ENCODE measurements around the gene PTP4A1. TPM values are rescaled to one million over a fixed set of nuclear protein-coding genes. Genes with fewer than 3 reads are reported as not detected.

The PTP4A1 gene
- total and polyA plus RNA-seq, 2 experiments from 2014 or later, result 24.9 to 133 TPM

- Histone ChIP-seq H3K36me3 (ENCODE audit: low read depth) (peaks cover 55% of the 10 kb centered on the region), H3K9me2 (ENCODE audit: insufficient read depth) (no peaks in the 10 kb centered on the region), H3K4me2 (ENCODE audit: unreplicated experiment) (peak overlapping the region; percentile 96), H3F3A (ENCODE audit: insufficient read depth) (peaks cover 62% of the 10 kb centered on the region), H3K9me3 (ENCODE audit: low read depth) (no peaks in the 10 kb centered on the region), H3K4me1 (ENCODE audit: insufficient read depth) (peaks cover 30% of the 10 kb centered on the region), H3K4me3 (no peak overlapping the region), H2AFZ (no peak overlapping the region), H4K20me1 (ENCODE audit: insufficient read depth) (peaks cover 11% of the 10 kb centered on the region; the same call in 1 of the 2 replicates), H3K27me3 (replicated peaks; ENCODE audit: insufficient read depth) (no peaks in the 10 kb centered on the region), H3K79me2 (ENCODE audit: insufficient read depth) (peaks cover 86% of the 10 kb centered on the region), H3K9ac (no peak overlapping the region), H3K27ac (no peak overlapping the region)
- in situ Hi-C loops (cut with MboI), result no loop called here
- DNase-seq, result no peak
- TF ChIP-seq EZH2 (IDR thresholded peaks at IDR 0.05; ENCODE audit: insufficient read depth, poor library complexity, severe bottlenecking) (no peak), EZH2phosphoT487 (IDR thresholded peaks at IDR 0.05; ENCODE audit: insufficient read depth, low read depth) (no peak)
- 86 to 91% methylated on average over 3 of the region's 3 CpGs for WGBS, 2 experiments (ENCODE audit: low coverage in 1 of 2, low lambda C conversion rate in 2 of 2, missing lambda C conversion rate in 2 of 2)
These were observed 4.0 kb downstream of the PTP4A1 start for GRCh38 chr6:63576147-63576772.

GRCh38 chr6:63576985-63577712, 4.9 kb downstream of the PTP4A1 start:
- Histone ChIP-seq H3K9me2 (ENCODE audit: insufficient read depth) (no peaks in the 10 kb centered on the region), H3K4me3 (no peak overlapping the region), H3K79me2 (ENCODE audit: insufficient read depth) (peaks cover 88% of the 10 kb centered on the region), H3K27ac (no peak overlapping the region), H3K4me2 (ENCODE audit: unreplicated experiment) (no peak overlapping the region), H3K36me3 (ENCODE audit: low read depth) (peaks cover 63% of the 10 kb centered on the region), H3K9ac (no peak overlapping the region), H3K9me3 (ENCODE audit: low read depth) (no peaks in the 10 kb centered on the region), H3K4me1 (ENCODE audit: insufficient read depth) (peaks cover 26% of the 10 kb centered on the region), H2AFZ (no peak overlapping the region), H4K20me1 (ENCODE audit: insufficient read depth) (peaks cover 11% of the 10 kb centered on the region; the same call in 1 of the 2 replicates), H3K27me3 (replicated peaks; ENCODE audit: insufficient read depth) (no peaks in the 10 kb centered on the region), H3F3A (ENCODE audit: insufficient read depth) (peaks cover 64% of the 10 kb centered on the region)
- 99 to 100% methylated on average over 5 of the region's 5 CpGs for WGBS, 2 experiments (ENCODE audit: low coverage in 1 of 2, low lambda C conversion rate in 2 of 2, missing lambda C conversion rate in 2 of 2)
- in situ Hi-C loops (cut with MboI), result no loop called here
- TF ChIP-seq EZH2 (IDR thresholded peaks at IDR 0.05; ENCODE audit: insufficient read depth, poor library complexity, severe bottlenecking) (no peak), EZH2phosphoT487 (IDR thresholded peaks at IDR 0.05; ENCODE audit: insufficient read depth, low read depth) (no peak)
- no peak for DNase-seq

- peaks cover 11% of the 10 kb centered on the region; the same call in 1 of the 2 replicates for H4K20me1 ChIP-seq (ENCODE audit: insufficient read depth)
- peaks cover 80% of the 10 kb centered on the region for H3F3A ChIP-seq (ENCODE audit: insufficient read depth)
- in situ Hi-C loops (cut with MboI), result no loop called here
- H3K9me3 ChIP-seq (ENCODE audit: low read depth), result no peaks in the 10 kb centered on the region
- no peak overlapping the region for H3K4me2 ChIP-seq (ENCODE audit: unreplicated experiment)
- no peak overlapping the region for H3K4me3 ChIP-seq
- no peaks in the 10 kb centered on the region for H3K9me2 ChIP-seq (ENCODE audit: insufficient read depth)
- H3K79me2 ChIP-seq (ENCODE audit: insufficient read depth), result peaks cover 74% of the 10 kb centered on the region
- no peak overlapping the region for H3K9ac ChIP-seq
- H3K27me3 ChIP-seq (replicated peaks; ENCODE audit: insufficient read depth), result no peaks in the 10 kb centered on the region
- no peak for DNase-seq
- H2AFZ ChIP-seq, result no peak overlapping the region
- H3K27ac ChIP-seq, result no peak overlapping the region
- WGBS, 2 experiments (ENCODE audit: low coverage in 1 of 2, low lambda C conversion rate in 2 of 2, missing lambda C conversion rate in 2 of 2), result 97 to 98% methylated on average over 2 of the region's 2 CpGs
- H3K36me3 ChIP-seq (ENCODE audit: low read depth), result peaks cover 77% of the 10 kb centered on the region
- TF ChIP-seq EZH2 (IDR thresholded peaks at IDR 0.05; ENCODE audit: insufficient read depth, poor library complexity, severe bottlenecking), result no peak
- TF ChIP-seq EZH2phosphoT487 (IDR thresholded peaks at IDR 0.05; ENCODE audit: insufficient read depth, low read depth), result no peak
- H3K4me1 ChIP-seq (ENCODE audit: insufficient read depth), result peaks cover 26% of the 10 kb centered on the region
These were observed 6.5 kb downstream of the PTP4A1 start for GRCh38 chr6:63578757-63579156.

- DNase-seq, result no peak
- Histone ChIP-seq H3F3A (ENCODE audit: insufficient read depth) (peaks cover 80% of the 10 kb centered on the region), H3K9ac (no peak overlapping the region), H3K4me3 (no peak overlapping the region), H3K9me2 (ENCODE audit: insufficient read depth) (no peaks in the 10 kb centered on the region), H3K4me1 (ENCODE audit: insufficient read depth) (peaks cover 18% of the 10 kb centered on the region), H3K4me2 (ENCODE audit: unreplicated experiment) (no peak overlapping the region), H3K79me2 (ENCODE audit: insufficient read depth) (peaks cover 60% of the 10 kb centered on the region), H3K9me3 (ENCODE audit: low read depth) (no peaks in the 10 kb centered on the region), H3K36me3 (ENCODE audit: low read depth) (peaks cover 75% of the 10 kb centered on the region), H4K20me1 (ENCODE audit: insufficient read depth) (no peaks in the 10 kb centered on the region; the same call in 1 of the 2 replicates), H3K27ac (no peak overlapping the region), H2AFZ (no peak overlapping the region), H3K27me3 (replicated peaks; ENCODE audit: insufficient read depth) (no peaks in the 10 kb centered on the region)
- 98% methylated on average over 6 of the region's 6 CpGs for whole genome bisulfite sequencing, 2 experiments (ENCODE audit: low coverage in 1 of 2, low lambda C conversion rate in 2 of 2, missing lambda C conversion rate in 2 of 2)
- TF ChIP-seq EZH2 (IDR thresholded peaks at IDR 0.05; ENCODE audit: insufficient read depth, poor library complexity, severe bottlenecking), result no peak
- no peak for TF ChIP-seq EZH2phosphoT487 (IDR thresholded peaks at IDR 0.05; ENCODE audit: insufficient read depth, low read depth)
- in situ Hi-C loops (cut with MboI), result no loop called here
These were observed 7.8 kb downstream of the PTP4A1 start for GRCh38 chr6:63579937-63580703.

Measured in GM23248 (cell line).